DLD1 (cell line): Measurements from ENCODE around the gene SPAG7.

Experiments used
- in situ Hi-C: cut with HindIII; loops from 2 replicates; pipeline ENCODE4 v1.10.0; 2017; ENCODE audit warnings: low sequenced_read_pairs

SPAG7 gene

GRCh38 chr17:4967539-4968485 lies at the start of gene SPAG7:
Gene SPAG7 (minus strand): TSS chr17:4967817. CDS start chr17:4967804, 13 bp downstream.
- in situ Hi-C loops, result no loop called here

GRCh38 chr17:5014357-5014756 lies 46.7 kb upstream of the SPAG7 start:
- in situ Hi-C loops, result no loop called here

GRCh38 chr17:5011928-5012327 lies 44.3 kb upstream of the SPAG7 start:
- in situ Hi-C loops, result no loop called here

GRCh38 chr17:5003214-5003867 lies 35.7 kb upstream of the SPAG7 start:
- in situ Hi-C loops, result no loop called here

- in situ Hi-C loops, result no loop called here
These were observed 34.6 kb upstream of the SPAG7 start for GRCh38 chr17:5002121-5002788.

GRCh38 chr17:5000237-5000639 lies 32.6 kb upstream of the SPAG7 start:
- in situ Hi-C loops, result no loop called here

- in situ Hi-C loops, result no loop called here
These were observed 31.9 kb upstream of the SPAG7 start for GRCh38 chr17:4999430-5000093.

GRCh38 chr17:4998732-4999429 lies 31.3 kb upstream of the SPAG7 start:
- in situ Hi-C loops, result no loop called here

GRCh38 chr17:4998027-4998731 lies 30.6 kb upstream of the SPAG7 start:
- in situ Hi-C loops, result no loop called here

- in situ Hi-C loops, result no loop called here
These were observed 29.8 kb upstream of the SPAG7 start, which contains the start of the genes INCA1 and KIF1C for GRCh38 chr17:4997302-4998026. Gene INCA1 (minus strand): TSS chr17:4997522. CDS start chr17:4994437, 3,085 bp downstream. Gene KIF1C (plus strand): TSS chr17:4997950. CDS start chr17:5000247, 2,297 bp downstream.

GRCh38 chr17:4994081-4994595 lies 26.5 kb upstream of the SPAG7 start:
- in situ Hi-C loops, result no loop called here

GRCh38 chr17:4987767-4988567 lies 20.4 kb upstream of the SPAG7 start:
- in situ Hi-C loops, result no loop called here

- in situ Hi-C loops, result no loop called here
These were observed 19.5 kb upstream of the SPAG7 start, which contains the start of gene CAMTA2 for GRCh38 chr17:4986951-4987766. Gene CAMTA2 (minus strand): TSS chr17:4987675. CDS start chr17:4986222, 1,453 bp downstream.

GRCh38 chr17:4986403-4986802 lies 18.8 kb upstream of the SPAG7 start:
- in situ Hi-C loops, result no loop called here

- in situ Hi-C loops, result no loop called here
These were observed 14.7 kb upstream of the SPAG7 start for GRCh38 chr17:4982305-4982704.

GRCh38 chr17:4980644-4981216 lies 13.1 kb upstream of the SPAG7 start:
- in situ Hi-C loops, result no loop called here

- in situ Hi-C loops, result no loop called here
These were observed 11.1 kb upstream of the SPAG7 start for GRCh38 chr17:4978726-4979125.
